GM19438 (cell line): ENCODE results near the gene BMP10.

Experiments
- ATAC-seq: cut with Tn5 transposase; IDR thresholded peaks from one replicate; pipeline ENCODE4 v1.9.1; 2021; ENCODE audit warnings: low read depth; ENCODE audit not compliant: unreplicated experiment

BMP10 gene, protein sequence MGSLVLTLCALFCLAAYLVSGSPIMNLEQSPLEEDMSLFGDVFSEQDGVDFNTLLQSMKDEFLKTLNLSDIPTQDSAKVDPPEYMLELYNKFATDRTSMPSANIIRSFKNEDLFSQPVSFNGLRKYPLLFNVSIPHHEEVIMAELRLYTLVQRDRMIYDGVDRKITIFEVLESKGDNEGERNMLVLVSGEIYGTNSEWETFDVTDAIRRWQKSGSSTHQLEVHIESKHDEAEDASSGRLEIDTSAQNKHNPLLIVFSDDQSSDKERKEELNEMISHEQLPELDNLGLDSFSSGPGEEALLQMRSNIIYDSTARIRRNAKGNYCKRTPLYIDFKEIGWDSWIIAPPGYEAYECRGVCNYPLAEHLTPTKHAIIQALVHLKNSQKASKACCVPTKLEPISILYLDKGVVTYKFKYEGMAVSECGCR

GRCh38 chr2:68871159-68871764, at the start of gene BMP10:
Gene BMP10 (minus strand): TSS chr2:68871397. CDS start chr2:68871358, 39 bp downstream.
- ATAC-seq = no peak

DNA sequence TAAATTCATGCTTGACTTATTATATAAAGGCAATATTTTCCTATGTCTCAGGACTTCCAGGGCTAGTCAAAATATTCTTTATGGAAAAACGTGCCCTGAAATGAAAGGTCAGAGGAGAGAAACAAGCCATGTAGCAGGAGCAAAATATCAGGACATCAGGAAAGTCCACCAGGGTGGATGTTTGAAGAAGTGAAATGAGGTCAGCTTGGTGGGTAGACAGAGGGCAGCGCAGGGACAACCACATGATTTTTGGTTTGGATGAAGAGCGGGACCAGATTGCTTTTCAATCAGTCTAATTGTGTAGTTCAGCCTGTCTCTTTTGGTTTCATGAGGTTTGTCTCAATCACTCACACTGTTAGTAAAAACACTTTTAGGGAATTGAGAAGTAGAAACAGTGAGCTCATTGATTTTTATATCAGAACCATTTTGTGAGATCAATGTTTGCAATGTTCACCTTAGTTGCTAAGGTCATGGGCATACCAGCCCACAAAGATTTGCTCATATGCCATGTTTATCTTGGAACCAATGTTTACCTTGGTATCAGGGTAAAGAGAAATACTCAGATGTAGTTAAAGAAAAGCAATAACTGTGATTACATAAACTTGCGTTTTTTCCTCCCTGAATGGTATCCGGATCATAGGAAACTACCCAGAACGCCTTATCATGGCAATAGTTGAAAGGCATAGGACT, 49.4 kb upstream of the BMP10 start:
- no peak for ATAC-seq

DNA sequence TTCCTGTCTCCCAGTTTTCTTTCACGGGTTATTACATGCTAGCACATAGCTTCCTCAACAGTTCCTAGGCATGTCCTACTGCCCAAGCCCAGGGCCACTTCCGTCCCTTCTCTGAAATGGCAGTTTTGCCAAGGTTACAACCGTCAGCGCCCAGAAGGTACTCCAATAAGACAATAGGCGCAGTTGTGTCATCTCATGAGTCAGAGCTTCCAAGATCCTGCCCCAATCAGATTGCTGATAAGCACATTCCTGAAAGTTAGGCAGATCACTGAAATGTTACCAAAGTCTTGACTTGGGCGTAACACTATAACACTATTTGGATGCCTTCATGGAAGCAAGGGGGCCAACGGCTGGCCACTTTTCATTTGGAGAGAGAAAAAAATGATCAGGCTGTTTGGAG, 47.3 kb upstream of the BMP10 start:
- ATAC-seq = no peak

- no peak for ATAC-seq
These were observed 46.0 kb upstream of the BMP10 start for GRCh38 chr2:68917034-68917718.

DNA sequence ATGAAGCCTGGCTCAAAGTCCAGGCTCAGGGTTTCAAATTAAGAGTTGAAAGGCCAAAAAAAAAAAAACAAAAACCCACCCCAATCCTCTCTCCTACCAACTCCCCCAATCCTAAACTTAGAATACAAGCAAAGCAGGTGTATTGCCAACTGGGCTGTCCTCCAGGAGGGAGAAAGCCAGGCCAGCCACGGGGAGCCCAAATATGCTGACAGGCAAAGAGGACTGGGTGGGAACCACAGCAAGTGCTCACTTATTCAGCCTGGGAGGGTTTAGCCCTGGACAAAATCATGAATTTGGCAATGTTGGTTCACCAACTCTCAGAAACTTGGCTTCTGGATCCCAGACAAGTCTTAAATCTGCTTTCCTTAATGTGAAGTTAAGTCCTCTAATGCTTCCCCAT, 45.0 kb upstream of the BMP10 start:
- ATAC-seq = no peak

- no peak for ATAC-seq
These were observed 44.2 kb upstream of the BMP10 start for GRCh38 chr2:68915393-68915792.

GRCh38 chr2:68913359-68913758, 42.2 kb upstream of the BMP10 start:
- no peak for ATAC-seq

DNA sequence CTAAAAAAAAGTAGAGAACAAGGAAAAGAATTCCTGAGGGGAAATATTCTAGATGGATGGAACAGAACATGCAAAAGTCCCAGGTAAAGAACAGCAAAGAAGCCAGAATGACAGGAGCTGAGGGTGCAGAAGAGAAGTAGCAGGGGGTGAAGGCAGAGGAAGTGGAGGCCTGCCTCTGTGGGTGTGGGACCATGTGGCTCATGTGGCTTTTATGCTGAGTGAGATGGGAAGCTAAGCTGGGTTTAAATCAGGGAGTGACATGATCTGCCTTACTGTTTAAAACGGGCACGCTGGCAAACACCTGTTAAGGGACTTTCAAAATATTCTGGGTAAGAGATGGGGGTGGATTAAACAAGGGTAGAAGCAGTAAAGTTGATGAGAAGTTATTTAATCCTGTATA, 41.5 kb upstream of the BMP10 start:
- ATAC-seq = no peak

DNA sequence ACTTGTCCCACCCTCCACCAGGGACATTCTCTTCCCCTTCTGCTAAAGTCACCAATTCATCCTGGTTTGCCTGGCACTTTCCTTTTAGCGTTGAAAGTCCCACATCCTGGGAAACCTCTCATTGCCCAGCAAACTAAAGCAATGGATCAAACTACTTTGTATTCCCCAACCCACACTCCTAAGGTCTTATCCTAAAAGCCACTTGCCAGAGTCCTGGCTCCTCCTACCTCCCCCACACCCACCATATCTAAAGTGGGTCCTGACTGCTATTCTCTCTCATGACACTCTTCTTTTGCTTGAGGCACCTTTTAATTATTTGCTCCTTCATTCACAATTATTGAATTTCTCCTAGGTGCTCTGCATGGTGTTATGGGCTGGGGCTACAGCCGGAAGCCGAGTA, 40.9 kb upstream of the BMP10 start:
- ATAC-seq = no peak

DNA sequence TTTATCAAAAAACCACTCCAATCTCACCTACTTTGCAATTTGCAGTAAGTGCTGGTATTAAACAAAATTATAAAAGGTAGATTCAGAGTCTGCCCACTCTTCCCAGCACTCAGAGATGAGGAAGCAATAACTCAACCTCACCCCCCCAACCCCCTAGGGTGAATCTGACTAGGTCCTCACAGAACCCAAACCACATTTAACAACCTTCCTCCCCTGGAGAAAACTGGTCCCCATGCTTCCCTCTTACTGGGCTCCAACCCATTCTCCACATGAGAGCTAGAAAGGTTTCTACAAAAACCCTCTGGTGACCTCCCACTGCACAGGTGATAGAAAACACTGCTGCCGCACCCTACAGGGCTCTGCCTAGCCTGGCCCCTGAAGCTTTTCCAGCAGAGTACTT, 40.5 kb upstream of the BMP10 start:
- no peak for ATAC-seq

DNA sequence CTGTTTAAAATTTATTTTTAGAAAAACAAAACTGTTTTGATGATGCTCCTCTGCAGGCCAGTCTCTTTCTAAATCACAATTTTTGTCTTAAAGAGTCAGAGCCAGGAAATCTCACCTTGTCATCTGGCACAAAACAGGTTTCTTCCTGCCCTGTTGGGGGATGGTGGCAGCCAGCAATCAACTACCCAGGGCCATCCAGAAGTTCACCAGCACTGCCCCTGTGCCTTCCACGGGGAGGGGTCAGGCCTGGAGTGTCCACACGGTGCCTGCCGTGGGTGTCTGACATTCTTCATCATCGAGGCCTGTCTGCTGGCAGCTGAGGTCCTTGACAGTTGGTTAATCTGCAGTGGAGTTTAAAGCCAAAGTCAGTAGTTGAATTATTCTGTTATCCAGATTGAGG, 40.0 kb upstream of the BMP10 start:
- ATAC-seq = no peak

DNA sequence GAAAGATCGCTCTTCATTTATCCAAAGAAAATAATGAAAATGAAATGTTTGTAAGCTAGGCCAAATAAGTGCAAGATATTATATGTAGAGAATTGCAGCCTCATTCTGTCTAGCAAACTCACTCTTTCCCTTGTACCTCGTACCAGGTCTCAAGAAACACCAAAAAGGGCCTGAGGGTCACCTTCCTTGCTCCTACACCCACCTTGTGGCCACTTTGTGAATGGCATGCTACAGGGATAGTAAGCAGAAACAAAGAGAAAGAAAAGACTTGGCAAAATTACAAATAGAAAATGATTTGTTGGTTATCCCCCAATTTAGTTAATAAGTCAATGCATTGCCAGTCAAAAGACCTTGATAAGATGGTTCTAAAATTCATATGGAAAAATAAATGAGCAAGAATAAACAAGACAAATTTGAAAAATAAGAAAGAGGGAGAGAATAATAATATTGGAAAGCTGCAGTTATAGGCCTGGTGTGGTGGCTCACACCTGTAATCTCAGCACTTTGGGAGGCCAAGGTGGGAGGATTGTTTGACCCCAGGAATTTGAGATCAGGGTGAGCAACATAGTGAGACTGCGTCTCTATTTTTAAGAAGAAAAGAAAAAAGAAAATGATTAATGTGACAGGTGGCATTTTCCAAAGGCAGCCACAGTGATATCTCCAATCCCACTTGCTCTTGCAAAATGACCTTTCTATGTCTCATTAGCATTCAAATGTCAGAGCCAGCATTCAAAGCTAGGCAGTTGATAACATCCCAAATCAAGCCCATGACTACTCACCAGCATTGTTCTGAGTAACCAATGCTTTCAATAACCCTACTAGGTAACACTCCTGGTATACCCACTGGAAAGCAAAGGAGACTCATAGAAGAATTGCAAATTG, 38.8 kb upstream of the BMP10 start:
- no peak for ATAC-seq

DNA sequence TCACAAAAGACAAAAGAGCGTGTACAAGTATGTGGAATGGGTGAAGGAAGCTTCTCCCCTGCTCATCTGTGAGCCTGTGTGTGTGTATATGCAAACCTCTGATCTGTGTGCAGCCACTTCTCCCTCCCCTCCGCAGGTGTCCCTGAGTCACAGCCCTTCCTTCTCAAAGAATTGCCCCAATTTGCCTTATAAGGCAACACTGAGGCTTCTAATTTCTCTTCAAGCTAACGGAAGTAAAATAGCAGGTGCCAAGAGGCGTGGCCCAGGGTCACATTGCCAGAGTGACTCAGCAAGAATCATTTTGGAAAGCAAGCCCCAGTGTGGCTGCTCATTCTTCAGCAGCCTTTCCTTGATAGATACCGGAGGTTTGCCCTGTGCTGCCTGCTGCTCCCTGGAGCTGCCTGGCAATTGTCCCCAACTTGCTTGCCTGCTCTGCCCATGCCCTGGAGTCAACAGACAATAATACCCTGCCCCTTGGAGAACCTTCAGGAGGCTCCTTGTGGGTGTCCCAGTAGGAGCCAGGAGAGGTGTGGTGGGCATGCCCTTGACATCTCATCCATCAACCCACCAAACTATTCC, 37.3 kb upstream of the BMP10 start:
- peak; percentile 93 for ATAC-seq

GRCh38 chr2:68907920-68908253, 36.7 kb upstream of the BMP10 start:
- ATAC-seq = peak; percentile 28

- no peak for ATAC-seq
These were observed 36.2 kb upstream of the BMP10 start for GRCh38 chr2:68907232-68907919.

DNA sequence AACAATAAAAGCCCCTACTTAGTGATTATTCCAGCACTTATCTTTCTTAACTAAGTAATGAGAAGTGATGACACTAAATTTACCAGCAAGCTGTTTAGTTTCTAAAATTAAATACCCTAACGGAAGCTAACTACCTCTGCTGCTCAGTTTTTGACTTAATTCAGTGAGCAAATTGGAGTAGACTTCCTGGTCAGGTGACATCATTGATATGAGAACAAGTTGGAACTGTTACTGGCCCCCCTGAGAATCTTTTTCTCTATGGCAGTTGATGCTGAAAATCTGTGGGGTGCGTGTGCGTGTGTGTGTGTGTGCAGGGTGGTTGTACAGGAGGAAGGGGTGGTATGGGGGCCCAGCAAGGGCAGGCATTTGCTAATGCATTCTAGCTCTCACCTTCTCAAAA, 35.5 kb upstream of the BMP10 start:
- ATAC-seq = no peak

- ATAC-seq = no peak
These were observed 33.9 kb upstream of the BMP10 start for GRCh38 chr2:68905116-68905515.

DNA sequence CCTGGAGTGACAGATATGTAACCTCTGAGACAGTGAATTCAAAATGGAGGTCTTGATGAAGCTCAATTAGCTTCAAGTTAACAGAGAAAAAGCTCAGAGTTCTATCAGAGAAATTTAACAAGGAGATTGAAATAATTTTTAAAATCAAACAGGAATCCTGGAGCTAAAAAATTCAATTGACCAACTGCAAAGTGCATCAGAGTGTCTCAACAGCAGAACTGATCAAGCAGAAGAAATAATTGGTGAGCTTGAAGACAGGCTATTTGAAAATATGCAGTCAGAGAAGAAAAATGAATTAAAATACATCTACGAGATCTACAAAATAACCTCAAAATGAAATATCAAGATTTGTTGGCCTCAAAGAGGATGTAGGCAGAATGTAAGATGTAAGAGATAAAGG, 30.4 kb upstream of the BMP10 start:
- no peak for ATAC-seq

- ATAC-seq = no peak
These were observed 30.0 kb upstream of the BMP10 start for GRCh38 chr2:68901199-68901514.
